Ovary (tissue), 9 donors: ENCODE results near the gene TNIK. TPM values are rescaled to one million over a fixed set of nuclear protein-coding genes. Genes with fewer than 3 reads are reported as not detected.

Source experiments
- DNase-seq, 5 donors: peaks; one replicate each; pipeline ENCODE4 v3.0.0-alpha.2; 2019 to 2020
- H3K27ac ChIP-seq, 2 donors: fragments of 200-600 bp; one replicate each; pipeline versions ENCODE4 v1.5.1 to v1.8.0; 2019 to 2022
- H3K27me3 ChIP-seq: fragments of 200-600 bp; one replicate; pipeline ENCODE4 v1.8.0; 2022
- H3K36me3 ChIP-seq: fragments of 200-600 bp; sonication (generic); one replicate; pipeline ENCODE4 v1.5.1; 2019
- H3K4me1 ChIP-seq: one replicate; pipeline ENCODE4 v1.8.1; 2013; ENCODE audit warnings: mild to moderate bottlenecking, moderate library complexity; ENCODE audit not compliant: insufficient read depth
- H3K4me3 ChIP-seq: fragments of 200-600 bp; sonication (generic); one replicate; pipeline ENCODE4 v1.5.1; 2017
- H3K9me3 ChIP-seq, 2 donors: fragments of 200-600 bp in 1 of 2; sonication (generic) in 1 of 2; one replicate each; pipeline versions ENCODE4 v1.5.1 to v1.8.1; 2013 to 2019; ENCODE audit warnings: mild to moderate bottlenecking in 1 of 2, moderate library complexity in 1 of 2
- EP300 ChIP-seq: sonication (generic); formaldehyde crosslinking; IDR thresholded peaks from one replicate; pipeline ENCODE4 v1.6.1; 2017; ENCODE audit warnings: antibody characterized with exemption
- POLR2A ChIP-seq: fragments of 450-650 bp; IDR thresholded peaks from one replicate; pipeline ENCODE4 v1.6.1; 2017; ENCODE audit warnings: antibody characterized with exemption, mild to moderate bottlenecking, moderate library complexity
- whole genome bisulfite sequencing, 3 donors: extraction: QIAGEN DNeasy Blood & Tissue Kit in 1 of 3; methylation state at CpG; one replicate each; pipeline versions ENCODE4 v1.1.5 to v1.1.7; 2013 to 2017; 5-methylcytosine and 5-hydroxymethylcytosine counted together
- intact Hi-C, 4 donors: fragments of 100-400 bp; cut with DNase I; formaldehyde crosslinking; loops; one replicate each; pipeline versions ENCODE4 v1.11.0 to v1.15.1; 2022 to 2023
- polyA plus RNA-seq, 2 donors: library from polyadenylated mRNA; stranded (reverse); fragments of 200-250 nt in 1 of 2; fragments of 350-450 nt in 1 of 2; fragmentation: Illumina TruSeq in 1 of 2; extraction: RNeasy Lipid Tissue Mini Kit (QIAGEN cat#74804) in 1 of 2; gene quantifications; one replicate each; pipeline ENCODE4 v1.2.3, GENCODE V29; 2013 to 2014
- total RNA-seq, 7 donors: library from RNA; depleted of rRNA in 2 of 7; stranded (reverse); fragments of >200 nt in 2 of 7; fragmentation: NEBNext Ultra II Directional in 3 of 7; extraction: Animal tissue kit (Norgen Biotek cat#: 25700) in 3 of 7; gene quantifications; one replicate each; pipeline versions ENCODE4 v1.1.0 to v1.2.4, GENCODE V29; 2016 to 2023
- TF ChIP-seq, protein P1 (sequence below), 3 donors: fragments of 450-650 bp in 2 of 3; fragments of 200-600 bp in 1 of 3; IDR thresholded peaks; one replicate each; pipeline versions ENCODE4 v1.5.1 to v1.8.0; 2016 to 2022; ENCODE audit warnings: antibody characterized with exemption in 3 of 3, mild to moderate bottlenecking in 1 of 3
- donor health status: DM: no; HTN: no; CAD: no; lungs with moderate emphysema.
- donor health status: DM: no; HTN: no; CAD: no.
- donor health status: Bipolar disorder and iron deficiency.
- donor health status: DM: yes; HTN: yes; CAD: no.
- donor health status: DM: no; HTN: no; CAD: no.
- donor health status: DM: yes; HTN: yes; CAD: no.

TNIK gene
- total and polyA plus RNA-seq, 9 donors, result 1.1 to 9.5 (median 4.5) TPM

DNA sequence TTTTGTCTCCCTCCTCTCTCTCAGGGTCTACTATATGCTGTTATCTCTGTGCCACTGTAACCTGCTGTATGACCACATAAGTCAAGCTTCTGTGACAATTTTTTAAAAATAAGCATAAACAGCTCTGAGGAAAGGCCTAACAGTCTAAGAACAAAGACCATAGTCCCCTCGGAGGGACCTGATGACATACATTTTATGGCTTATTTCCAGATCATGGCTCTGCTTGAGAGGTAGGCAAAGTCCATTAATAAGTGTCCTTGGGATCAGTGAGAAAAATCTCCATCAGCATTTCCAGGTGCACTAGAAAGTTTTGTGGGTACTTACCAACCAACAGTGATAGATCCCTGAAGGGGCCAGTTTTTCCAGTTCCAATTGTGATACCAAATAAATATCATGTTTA, 123.8 kb downstream of the TNIK start:
- Histone ChIP-seq H3K27ac (no peak overlapping the region), H3K36me3 (no peaks in the 10 kb centered on the region), H3K4me3 (no peak overlapping the region), H3K4me1 (no peaks in the 10 kb centered on the region), H3K27me3 (no peaks in the 10 kb centered on the region), H3K9me3 (no peaks in the 10 kb centered on the region)
- DNase-seq, result no peak
- 82 to 95% (median 85%) methylated on average over 1 of the region's 1 CpG for WGBS, 3 donors
- no peak for TF ChIP-seq EP300
- TF ChIP-seq, protein P1, sequence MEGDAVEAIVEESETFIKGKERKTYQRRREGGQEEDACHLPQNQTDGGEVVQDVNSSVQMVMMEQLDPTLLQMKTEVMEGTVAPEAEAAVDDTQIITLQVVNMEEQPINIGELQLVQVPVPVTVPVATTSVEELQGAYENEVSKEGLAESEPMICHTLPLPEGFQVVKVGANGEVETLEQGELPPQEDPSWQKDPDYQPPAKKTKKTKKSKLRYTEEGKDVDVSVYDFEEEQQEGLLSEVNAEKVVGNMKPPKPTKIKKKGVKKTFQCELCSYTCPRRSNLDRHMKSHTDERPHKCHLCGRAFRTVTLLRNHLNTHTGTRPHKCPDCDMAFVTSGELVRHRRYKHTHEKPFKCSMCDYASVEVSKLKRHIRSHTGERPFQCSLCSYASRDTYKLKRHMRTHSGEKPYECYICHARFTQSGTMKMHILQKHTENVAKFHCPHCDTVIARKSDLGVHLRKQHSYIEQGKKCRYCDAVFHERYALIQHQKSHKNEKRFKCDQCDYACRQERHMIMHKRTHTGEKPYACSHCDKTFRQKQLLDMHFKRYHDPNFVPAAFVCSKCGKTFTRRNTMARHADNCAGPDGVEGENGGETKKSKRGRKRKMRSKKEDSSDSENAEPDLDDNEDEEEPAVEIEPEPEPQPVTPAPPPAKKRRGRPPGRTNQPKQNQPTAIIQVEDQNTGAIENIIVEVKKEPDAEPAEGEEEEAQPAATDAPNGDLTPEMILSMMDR (IDR thresholded peaks at IDR 0.05), result no peak
- TF ChIP-seq POLR2A, result no peak
- intact Hi-C loops, result no loop called here

DNA sequence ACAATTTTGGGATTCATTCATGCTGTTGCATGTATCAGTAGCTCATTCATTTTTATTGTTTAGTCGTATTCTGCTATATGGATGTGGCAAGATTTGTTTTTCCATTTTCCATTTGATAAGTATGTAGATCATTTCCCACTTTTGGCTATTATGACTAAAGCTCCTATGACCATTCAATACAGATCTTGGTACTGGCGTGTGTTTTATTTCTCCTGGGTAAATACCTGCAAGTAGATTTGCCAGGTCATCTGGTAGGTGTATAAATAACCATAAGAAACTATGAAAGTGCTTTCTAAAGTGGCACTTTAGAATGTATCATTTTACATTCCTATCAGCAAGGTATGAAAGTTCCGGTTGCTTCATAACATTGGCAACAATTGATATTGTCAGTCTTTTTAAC, 124.6 kb downstream of the TNIK start:
- intact Hi-C loops, result no loop called here
- H3K36me3 ChIP-seq, result no peaks in the 10 kb centered on the region
- WGBS, 3 donors, result 92 to 96% (median 94%) methylated on average over 3 of the region's 3 CpGs

DNA sequence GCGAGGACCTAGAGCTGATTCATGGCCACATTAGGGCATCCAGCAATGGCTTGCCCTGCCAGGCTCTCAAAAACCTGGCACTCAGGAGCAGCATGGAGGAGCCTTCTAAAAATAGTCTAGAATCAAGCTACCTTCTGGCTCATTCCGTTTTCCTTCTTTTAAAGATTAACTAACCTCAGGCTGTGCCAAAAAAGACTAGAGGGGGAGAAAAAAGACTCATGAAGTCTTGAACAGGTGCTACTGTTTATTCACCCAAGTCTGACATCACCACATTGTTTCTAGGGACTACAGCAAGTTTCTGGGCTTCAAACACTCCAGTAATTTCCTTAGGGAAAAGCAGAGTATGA, 125.8 kb downstream of the TNIK start:
- intact Hi-C loops, result no loop called here
- no peak for DNase-seq
- no peaks in the 10 kb centered on the region for H3K4me1 ChIP-seq
- WGBS, 3 donors, result 49 to 52% (median 52%) methylated on average over 2 of the region's 2 CpGs
- no peaks in the 10 kb centered on the region for H3K27me3 ChIP-seq
- H3K27ac ChIP-seq, result no peak overlapping the region
- no peaks in the 10 kb centered on the region for H3K36me3 ChIP-seq
- no peaks in the 10 kb centered on the region for H3K9me3 ChIP-seq
- TF ChIP-seq EP300, result no peak
- no peak for TF ChIP-seq POLR2A
- TF ChIP-seq, protein P1 (IDR thresholded peaks at IDR 0.05), result no peak
- H3K4me3 ChIP-seq, result no peak overlapping the region

More for the DNA sequence above, 124.6 kb downstream of the TNIK start:
- Histone ChIP-seq H3K4me3 (no peak overlapping the region), H3K27me3 (no peaks in the 10 kb centered on the region), H3K9me3 (no peaks in the 10 kb centered on the region), H3K27ac (no peak overlapping the region), H3K4me1 (no peaks in the 10 kb centered on the region)
- DNase-seq, result no peak
- TF ChIP-seq, protein P1 (IDR thresholded peaks at IDR 0.05), result no peak
- no peak for TF ChIP-seq EP300
- TF ChIP-seq POLR2A, result no peak

DNA sequence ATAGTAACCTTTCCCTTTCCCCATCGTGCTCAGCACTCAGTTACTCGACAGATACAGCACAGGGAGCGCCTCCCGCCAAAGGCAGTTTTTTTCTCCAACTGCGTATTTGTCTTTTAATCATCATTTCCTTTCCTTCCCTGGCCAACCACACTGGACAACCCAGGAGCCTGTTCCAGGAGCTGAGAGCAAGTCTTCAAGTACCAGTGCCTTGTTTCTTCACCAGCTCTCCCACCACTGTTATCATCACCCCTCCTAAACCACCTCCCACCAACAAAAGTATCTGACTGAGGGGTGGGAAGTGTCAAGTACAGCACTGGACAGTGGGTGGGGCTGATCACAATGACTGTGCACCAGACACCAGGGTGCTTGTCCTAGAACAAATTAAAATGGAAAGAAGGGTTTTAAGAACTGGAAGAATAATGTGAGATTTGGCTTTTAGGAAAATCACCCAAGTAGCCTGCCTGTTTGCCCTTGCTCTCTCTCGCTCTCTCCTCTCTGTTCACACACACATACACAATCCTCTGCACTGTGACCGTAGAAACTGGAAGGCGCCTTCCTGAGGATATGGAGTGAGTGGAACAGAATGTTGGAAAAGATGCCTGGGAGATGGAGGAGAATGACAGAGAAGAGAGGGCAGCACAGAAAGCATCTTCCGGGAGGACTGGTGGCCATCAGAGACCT, 126.3 kb downstream of the TNIK start:
- H3K4me3 ChIP-seq, result no peak overlapping the region
- TF ChIP-seq, protein P1 (IDR thresholded peaks at IDR 0.05), result no peak
- TF ChIP-seq EP300, result no peak
- TF ChIP-seq POLR2A, result no peak
- 88 to 93% (median 91%) methylated on average over 9 of the region's 9 CpGs for WGBS, 3 donors
- intact Hi-C loops, result no loop called here
- H3K4me1 ChIP-seq, result no peaks in the 10 kb centered on the region
- H3K27ac ChIP-seq, result no peak overlapping the region
- no peaks in the 10 kb centered on the region for H3K9me3 ChIP-seq
- no peaks in the 10 kb centered on the region for H3K36me3 ChIP-seq
- DNase-seq, result no peak
- H3K27me3 ChIP-seq, result no peaks in the 10 kb centered on the region
